HAP-1 (cell line): Measurements from ENCODE around the gene SLC22A4.

Experiments used
- DNase-seq, 2 experiments: peaks; one replicate each; pipeline ENCODE4 v3.0.0-alpha.2; 2016 to 2020; ENCODE audit warnings: low spot score in 2 of 2
- H3K27me3 ChIP-seq: fragments of 250-450 bp; sonication (Bioruptor Pico); 2 replicates; pipeline ENCODE4 v1.5.1; 2020; ENCODE audit warnings: low read depth, mild to moderate bottlenecking, moderate library complexity
- H3K36me3 ChIP-seq: fragments of 250-450 bp; sonication (Bioruptor Pico); replicated peaks from 2 replicates; pipeline ENCODE4 v1.5.1; 2020; ENCODE audit warnings: mild to moderate bottlenecking
- H3K4me1 ChIP-seq: fragments of 250-450 bp; sonication (Bioruptor Pico); 2 replicates; pipeline ENCODE4 v1.5.1; 2020; ENCODE audit warnings: mild to moderate bottlenecking
- H3K4me3 ChIP-seq: fragments of 250-450 bp; sonication (Bioruptor Pico); 2 replicates; pipeline ENCODE4 v1.5.1; 2020; ENCODE audit warnings: mild to moderate bottlenecking, moderate library complexity
- H3K9me3 ChIP-seq: fragments of 250-450 bp; sonication (Bioruptor Pico); 2 replicates; pipeline ENCODE4 v1.5.1; 2020; ENCODE audit warnings: mild to moderate bottlenecking, moderate library complexity
- in situ Hi-C: fragments of 300-500 bp; cut with MboI; formaldehyde crosslinking; loops from 3 replicates; pipeline ENCODE4 v1.14.3; 2020; ENCODE audit warnings: low sequenced_read_pairs, inconsistent platforms, mixed read lengths

Gene SLC22A4

GRCh38 chr5:132342291-132343180 lies 48.3 kb downstream of the SLC22A4 start:
- H3K4me3 ChIP-seq, result no peak overlapping the region
- in situ Hi-C loops, result no loop called here
- no peaks in the 10 kb centered on the region for H3K36me3 ChIP-seq
- H3K4me1 ChIP-seq, result peaks cover 9% of the 10 kb centered on the region
- H3K27me3 ChIP-seq, result no peaks in the 10 kb centered on the region
- H3K9me3 ChIP-seq, result no peaks in the 10 kb centered on the region
- DNase-seq, result peak; percentile 45 to 47

- no peaks in the 10 kb centered on the region for H3K27me3 ChIP-seq
- no peak for DNase-seq
- H3K4me1 ChIP-seq, result peaks cover 9% of the 10 kb centered on the region
- H3K4me3 ChIP-seq, result no peak overlapping the region
- in situ Hi-C loops, result no loop called here
- no peaks in the 10 kb centered on the region for H3K36me3 ChIP-seq
- H3K9me3 ChIP-seq, result no peaks in the 10 kb centered on the region
Measured at GRCh38 chr5:132344775-132345514, 50.8 kb downstream of the SLC22A4 start.

DNA sequence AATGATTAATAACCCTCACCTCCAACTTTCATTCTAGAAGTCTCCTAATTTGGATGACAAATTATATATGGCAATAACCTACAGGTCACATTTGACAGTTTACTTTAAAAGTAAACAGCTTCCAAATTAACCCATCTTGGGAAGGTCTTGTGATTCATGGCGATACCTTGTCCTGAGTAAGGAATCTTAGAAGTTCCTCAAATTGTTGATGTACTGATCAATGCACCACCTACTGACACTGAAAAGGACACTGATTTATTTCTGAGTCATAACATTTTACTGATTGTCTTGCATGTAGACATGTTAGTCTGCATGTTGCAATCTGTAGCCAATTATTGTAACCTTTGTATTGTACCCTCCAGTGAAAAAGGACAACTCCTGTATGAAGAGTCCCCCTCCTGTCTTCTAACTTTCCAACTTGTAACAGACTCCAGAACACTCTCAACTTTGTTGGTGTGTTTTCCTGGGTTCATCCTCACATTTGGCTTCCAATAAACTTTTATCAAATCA lies 59.3 kb downstream of the SLC22A4 start:
- Histone ChIP-seq H3K9me3 (no peaks in the 10 kb centered on the region), H3K36me3 (no peaks in the 10 kb centered on the region), H3K4me1 (no peaks in the 10 kb centered on the region), H3K4me3 (no peak overlapping the region), H3K27me3 (no peaks in the 10 kb centered on the region)
- in situ Hi-C loops, result no loop called here
- DNase-seq, result no peak

DNA sequence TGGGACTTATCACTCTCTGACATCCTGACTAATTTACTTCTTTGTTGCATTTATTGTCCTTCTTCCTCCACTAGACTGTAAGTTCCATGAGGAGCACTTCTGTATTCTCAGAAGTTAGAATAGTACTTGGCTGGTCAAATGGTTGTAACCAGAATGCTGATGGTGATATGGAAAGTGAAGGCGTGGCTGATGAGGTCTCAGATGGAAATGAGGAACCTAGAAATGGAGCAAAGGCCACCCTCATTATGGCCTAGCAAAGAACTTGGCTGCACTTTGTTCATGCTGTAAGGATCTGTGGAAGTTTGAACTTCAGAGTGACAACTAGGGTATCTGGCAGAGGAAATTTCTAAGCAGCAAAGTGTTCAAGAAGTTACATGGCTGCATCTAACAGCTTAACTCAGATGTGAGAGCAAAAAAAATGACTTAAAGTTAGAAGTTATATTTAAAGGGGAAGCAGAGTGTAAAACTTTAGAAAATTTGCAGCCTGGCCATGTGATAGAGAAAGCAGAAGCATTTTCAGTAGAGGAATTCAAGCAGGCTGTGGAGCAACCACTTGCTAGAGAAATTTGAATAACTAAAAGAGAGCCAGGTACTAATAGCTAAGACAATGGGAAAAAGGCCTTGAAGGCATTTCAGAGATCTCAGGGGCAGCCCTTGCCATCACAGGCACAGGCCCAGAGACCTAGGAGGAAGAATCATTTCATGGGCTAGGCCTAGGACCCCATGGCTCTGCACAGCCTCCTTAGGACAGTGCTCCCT lies 60.4 kb downstream of the SLC22A4 start:
- Histone ChIP-seq H3K27me3 (no peaks in the 10 kb centered on the region), H3K36me3 (no peaks in the 10 kb centered on the region), H3K4me3 (no peak overlapping the region), H3K4me1 (no peaks in the 10 kb centered on the region), H3K9me3 (no peaks in the 10 kb centered on the region)
- in situ Hi-C loops, result no loop called here
- no peak for DNase-seq

DNA sequence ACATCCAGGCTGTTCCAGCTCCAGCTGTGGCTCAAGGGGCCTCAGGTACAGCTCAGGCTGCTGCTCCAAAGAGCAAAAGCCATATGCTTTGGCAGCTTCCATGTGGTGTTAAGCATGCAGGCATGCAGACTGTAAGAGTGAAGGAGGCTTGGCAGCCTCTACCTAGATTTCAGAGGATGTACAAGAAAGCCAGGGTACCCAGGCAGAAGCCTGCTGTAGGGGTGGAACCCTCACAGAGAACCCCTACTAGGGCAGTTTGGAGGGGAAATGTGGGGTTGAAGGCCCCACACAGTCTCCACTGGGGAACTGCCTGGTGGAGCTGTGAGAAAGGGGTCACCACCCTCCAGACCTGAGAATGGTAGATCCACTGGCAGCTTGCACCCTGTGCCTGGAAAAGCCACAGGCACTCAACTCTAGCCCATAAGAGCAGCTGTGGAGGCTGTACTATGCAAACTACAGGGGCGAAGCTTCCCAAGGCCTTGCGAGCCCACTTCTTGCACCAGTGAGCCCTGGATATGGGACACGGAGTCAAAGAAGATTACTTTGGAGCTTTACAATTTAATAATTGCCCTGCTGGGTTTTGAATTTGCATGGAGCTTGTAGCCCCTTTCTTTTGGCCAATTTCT lies 61.1 kb downstream of the SLC22A4 start:
- in situ Hi-C loops, result no loop called here
- no peak overlapping the region for H3K4me3 ChIP-seq
- H3K4me1 ChIP-seq, result no peaks in the 10 kb centered on the region
- no peaks in the 10 kb centered on the region for H3K27me3 ChIP-seq
- no peaks in the 10 kb centered on the region for H3K9me3 ChIP-seq
- no peak for DNase-seq
- H3K36me3 ChIP-seq, result no peaks in the 10 kb centered on the region

GRCh38 chr5:132358775-132359174 lies 64.6 kb downstream of the SLC22A4 start:
- no peaks in the 10 kb centered on the region for H3K27me3 ChIP-seq
- no peaks in the 10 kb centered on the region for H3K36me3 ChIP-seq
- no peak for DNase-seq
- in situ Hi-C loops, result no loop called here
- H3K4me1 ChIP-seq, result 0 out of 2 replicates have a peak, but pooled peaks cover 4% of the 10 kb centered on the region
- no peaks in the 10 kb centered on the region for H3K9me3 ChIP-seq
- H3K4me3 ChIP-seq, result no peak overlapping the region

DNA sequence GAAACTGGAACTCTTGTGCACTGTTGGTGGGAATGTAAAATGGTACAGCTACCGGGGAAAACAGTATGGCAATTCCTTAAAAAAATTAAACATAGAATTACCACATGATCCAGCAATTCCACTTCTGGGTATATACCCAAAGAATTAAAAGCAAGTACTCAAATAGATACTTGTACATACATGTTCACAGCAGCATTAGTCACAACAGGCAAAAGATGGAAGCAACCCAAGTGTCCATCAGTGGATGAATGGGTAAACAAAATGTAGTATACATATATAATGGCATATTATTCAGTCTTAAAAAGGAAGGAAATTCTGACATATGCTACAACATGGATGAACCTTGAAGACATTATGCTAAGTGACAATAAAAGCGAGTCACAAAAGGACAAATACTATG lies 67.9 kb downstream of the SLC22A4 start:
- no peak overlapping the region for H3K4me3 ChIP-seq
- no peaks in the 10 kb centered on the region for H3K9me3 ChIP-seq
- in situ Hi-C loops, result no loop called here
- no peaks in the 10 kb centered on the region for H3K36me3 ChIP-seq
- H3K4me1 ChIP-seq, result 0 out of 2 replicates have a peak, but pooled peaks cover 4% of the 10 kb centered on the region
- no peak for DNase-seq
- H3K27me3 ChIP-seq, result no peaks in the 10 kb centered on the region

DNA sequence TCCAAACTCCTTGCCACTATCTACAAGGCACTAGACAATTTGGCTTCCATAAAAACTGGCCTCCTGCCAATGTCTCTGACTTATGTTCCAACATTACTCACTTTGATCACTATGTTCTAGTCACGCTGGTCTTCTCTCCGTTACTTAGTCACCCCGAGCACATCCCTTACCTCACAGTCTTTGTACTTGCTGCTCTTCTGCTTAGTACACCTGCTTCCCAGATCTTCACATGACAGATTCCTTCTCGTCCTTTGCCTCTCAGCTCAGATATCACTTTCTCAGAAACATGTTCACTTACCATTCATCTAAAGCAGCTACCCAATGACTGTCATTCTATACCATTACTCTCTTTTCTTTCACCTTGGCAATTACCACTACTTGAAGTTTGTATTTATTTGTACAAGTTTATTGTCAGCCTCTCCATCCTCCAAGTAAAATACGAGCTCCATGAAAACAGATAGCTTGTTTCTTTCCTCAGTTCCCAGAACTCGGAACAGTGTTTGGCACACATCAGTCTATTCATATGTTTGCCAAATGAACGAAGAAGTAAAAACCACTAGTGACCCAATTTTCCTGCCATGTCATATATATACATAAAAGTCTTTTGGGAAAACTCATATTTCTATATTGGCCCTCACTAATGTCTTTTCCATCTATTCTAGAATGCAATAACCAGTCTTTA lies 69.4 kb downstream of the SLC22A4 start:
- DNase-seq, result no peak
- Histone ChIP-seq H3K27me3 (no peaks in the 10 kb centered on the region), H3K9me3 (no peaks in the 10 kb centered on the region), H3K4me3 (no peak overlapping the region), H3K4me1 (peaks cover 11% of the 10 kb centered on the region; the same call in 1 of the 2 replicates), H3K36me3 (no peaks in the 10 kb centered on the region)
- in situ Hi-C loops, result no loop called here

DNA sequence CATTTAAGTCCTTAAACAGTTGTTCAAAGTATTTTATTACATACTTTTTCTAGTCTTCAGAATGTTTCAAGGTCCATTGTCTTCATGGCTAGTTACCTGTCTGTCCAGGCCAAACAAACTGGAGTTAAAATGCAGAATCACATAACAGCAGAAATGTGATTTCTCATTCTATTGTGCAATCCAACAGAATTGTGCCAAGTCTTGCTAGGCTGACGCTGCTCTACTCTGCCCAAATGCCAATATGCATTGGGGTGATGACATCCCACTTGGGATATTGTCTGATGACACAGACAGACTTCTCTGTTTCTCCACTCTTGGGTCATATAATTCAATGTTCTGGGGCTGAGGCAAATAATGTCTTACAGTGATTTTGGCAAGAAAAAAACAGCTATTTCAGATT lies 70.1 kb downstream of the SLC22A4 start:
- no peak for DNase-seq
- no peaks in the 10 kb centered on the region for H3K27me3 ChIP-seq
- no peaks in the 10 kb centered on the region for H3K9me3 ChIP-seq
- no peaks in the 10 kb centered on the region for H3K36me3 ChIP-seq
- in situ Hi-C loops, result no loop called here
- peaks cover 11% of the 10 kb centered on the region; the same call in 1 of the 2 replicates for H3K4me1 ChIP-seq
- no peak overlapping the region for H3K4me3 ChIP-seq

- no peak overlapping the region for H3K4me3 ChIP-seq
- H3K4me1 ChIP-seq, result peaks cover 11% of the 10 kb centered on the region; the same call in 1 of the 2 replicates
- in situ Hi-C loops, result no loop called here
- H3K36me3 ChIP-seq, result no peaks in the 10 kb centered on the region
- H3K9me3 ChIP-seq, result no peaks in the 10 kb centered on the region
- DNase-seq, result no peak
- H3K27me3 ChIP-seq, result no peaks in the 10 kb centered on the region
Measured at GRCh38 chr5:132365213-132365612, 71.0 kb downstream of the SLC22A4 start.

DNA sequence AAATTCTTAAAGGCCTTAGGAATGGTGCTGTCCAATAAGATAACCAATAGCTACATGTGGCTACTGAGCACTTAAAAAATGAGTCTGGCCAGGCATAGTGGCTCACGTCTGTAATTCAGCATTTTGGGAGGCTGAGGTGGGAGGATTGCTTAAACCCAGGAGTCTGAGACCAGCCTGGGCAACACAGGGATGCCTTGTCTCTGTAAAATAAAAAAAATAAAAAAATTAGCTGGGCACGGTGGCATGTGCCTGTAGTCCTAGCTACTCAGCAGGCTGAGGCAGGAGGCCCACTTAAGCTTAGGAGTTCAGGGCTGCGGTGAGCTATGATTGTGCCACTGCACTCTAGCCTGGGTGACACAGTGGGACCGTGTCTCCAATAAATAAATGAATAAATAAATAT lies 74.0 kb downstream of the SLC22A4 start:
- no peaks in the 10 kb centered on the region for H3K9me3 ChIP-seq
- H3K4me1 ChIP-seq, result peaks cover 23% of the 10 kb centered on the region
- H3K27me3 ChIP-seq, result no peaks in the 10 kb centered on the region
- in situ Hi-C loops, result no loop called here
- DNase-seq, result no peak
- H3K36me3 ChIP-seq, result no peaks in the 10 kb centered on the region
- H3K4me3 ChIP-seq, result no peak overlapping the region

GRCh38 chr5:132369007-132369473 lies 74.8 kb downstream of the SLC22A4 start:
- Histone ChIP-seq H3K27me3 (no peaks in the 10 kb centered on the region), H3K9me3 (no peaks in the 10 kb centered on the region), H3K36me3 (no peaks in the 10 kb centered on the region), H3K4me3 (peak overlapping the region; percentile 52), H3K4me1 (peaks cover 23% of the 10 kb centered on the region)
- in situ Hi-C loops, result no loop called here
- DNase-seq, result peak in 1 of 2 experiments; percentile 51
